GM21447 (cell line): Measurements from ENCODE around the gene SDHA.
"Not testable (repeated sequence)": the region's sequence is repeated elsewhere in the genome, so short reads cannot be mapped to it uniquely, and the experiment has no call there.

Source experiments
- ATAC-seq: cut with Tn5 transposase; IDR thresholded peaks from one replicate; pipeline ENCODE4 v1.9.1; 2021; ENCODE audit not compliant: unreplicated experiment

The SDHA gene

DNA sequence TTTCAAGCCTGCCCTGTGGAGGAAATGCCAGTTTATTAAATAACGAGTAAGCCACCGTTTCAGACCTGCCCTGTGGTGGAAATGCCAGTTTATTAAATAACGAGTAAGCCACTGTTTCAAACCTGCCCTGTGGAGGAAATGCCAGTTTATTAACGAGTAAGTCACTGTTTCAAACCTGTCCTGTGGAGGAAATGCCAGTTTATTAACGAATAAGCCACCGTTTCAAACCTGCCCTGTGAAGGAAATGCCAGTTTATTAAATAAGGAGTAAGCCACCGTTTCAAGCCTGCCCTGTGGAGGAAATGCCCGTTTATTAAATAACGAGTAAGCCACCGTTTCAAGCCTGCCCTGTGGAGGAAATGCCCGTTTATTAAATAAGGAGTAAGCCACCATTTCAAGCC lies 33.9 kb downstream of the SDHA start:
- not testable (repeated sequence) for ATAC-seq

DNA sequence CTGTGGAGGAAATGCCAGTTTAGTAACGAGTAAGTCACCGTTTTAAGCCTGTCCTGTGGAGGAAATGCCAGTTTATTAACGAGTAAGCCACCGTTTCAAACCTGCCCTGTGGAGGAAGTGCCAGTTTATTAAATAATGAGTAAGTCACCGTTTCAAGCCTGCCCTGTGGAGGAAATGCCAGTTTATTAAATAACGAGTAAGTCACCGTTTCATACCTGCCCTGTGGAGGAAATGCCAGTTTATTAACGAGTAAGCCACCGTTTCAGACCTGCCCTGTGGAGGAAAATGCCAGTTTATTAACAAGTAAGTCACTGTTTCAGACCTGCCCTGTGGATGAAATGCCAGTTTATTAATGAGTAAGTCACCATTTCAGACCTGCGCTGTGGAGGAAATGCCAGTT lies 34.4 kb downstream of the SDHA start:
- ATAC-seq: no peak

DNA sequence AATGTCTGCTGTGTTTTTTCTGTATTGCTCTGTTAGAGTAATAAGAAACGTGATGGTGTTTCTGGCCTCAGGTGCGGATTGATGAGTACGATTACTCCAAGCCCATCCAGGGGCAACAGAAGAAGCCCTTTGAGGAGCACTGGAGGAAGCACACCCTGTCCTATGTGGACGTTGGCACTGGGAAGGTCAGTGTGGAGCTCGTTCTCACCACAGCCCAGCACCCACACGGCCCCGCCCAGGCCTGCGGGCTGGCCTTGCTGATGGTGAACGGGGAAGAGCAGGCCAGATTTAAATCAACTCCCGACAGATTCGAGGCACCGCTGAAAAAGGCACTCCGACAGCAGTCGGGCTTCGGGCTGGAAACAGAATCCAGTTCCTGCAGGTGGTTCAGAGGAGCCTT lies 36.2 kb downstream of the SDHA start:
- ATAC-seq: not testable (repeated sequence)

DNA sequence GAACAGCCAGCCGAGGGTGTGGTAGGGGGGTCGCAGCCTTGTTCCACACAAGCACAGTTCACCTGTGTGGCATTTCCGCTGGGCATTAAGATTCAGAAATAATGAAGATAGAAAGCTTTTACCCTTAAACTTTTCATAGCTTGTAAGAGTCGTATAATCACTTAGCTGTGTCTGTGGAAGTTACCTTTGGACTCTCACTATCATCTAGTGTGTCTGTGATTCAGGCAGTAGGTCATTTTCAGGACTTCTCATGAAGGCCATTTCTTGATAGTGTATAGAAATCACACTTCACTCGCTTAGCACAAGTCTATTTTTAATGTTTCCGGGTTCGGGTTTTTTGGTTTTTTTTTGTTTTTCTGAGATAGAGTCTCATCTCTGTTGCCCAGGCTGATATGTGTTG lies 37.0 kb downstream of the SDHA start:
- not testable (repeated sequence) for ATAC-seq

DNA sequence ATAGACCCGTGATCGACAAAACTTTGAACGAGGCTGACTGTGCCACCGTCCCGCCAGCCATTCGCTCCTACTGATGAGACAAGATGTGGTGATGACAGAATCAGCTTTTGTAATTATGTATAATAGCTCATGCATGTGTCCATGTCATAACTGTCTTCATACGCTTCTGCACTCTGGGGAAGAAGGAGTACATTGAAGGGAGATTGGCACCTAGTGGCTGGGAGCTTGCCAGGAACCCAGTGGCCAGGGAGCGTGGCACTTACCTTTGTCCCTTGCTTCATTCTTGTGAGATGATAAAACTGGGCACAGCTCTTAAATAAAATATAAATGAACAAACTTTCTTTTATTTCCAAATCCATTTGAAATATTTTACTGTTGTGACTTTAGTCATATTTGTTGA lies 38.2 kb downstream of the SDHA start:
- not testable (repeated sequence) for ATAC-seq

DNA sequence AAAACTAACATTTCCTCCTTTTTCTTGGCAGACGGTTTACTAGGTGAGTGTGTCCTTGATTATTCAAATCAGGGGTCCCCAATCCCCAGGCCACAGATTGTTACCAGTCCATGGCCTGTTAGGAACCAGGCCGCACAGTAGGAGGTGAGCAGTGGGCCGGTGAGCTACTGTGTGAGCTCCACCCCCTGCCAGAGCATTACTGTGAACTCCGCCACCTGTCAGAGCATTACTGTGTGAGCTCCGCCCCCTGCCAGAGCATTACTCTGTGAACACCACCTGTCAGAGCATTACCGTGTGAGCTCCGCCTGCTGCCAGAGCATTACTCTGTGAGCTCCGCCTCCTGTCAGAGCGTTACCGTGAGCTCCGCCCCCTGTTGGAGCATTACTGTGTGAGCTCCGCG lies 39.0 kb downstream of the SDHA start:
- no peak for ATAC-seq

DNA sequence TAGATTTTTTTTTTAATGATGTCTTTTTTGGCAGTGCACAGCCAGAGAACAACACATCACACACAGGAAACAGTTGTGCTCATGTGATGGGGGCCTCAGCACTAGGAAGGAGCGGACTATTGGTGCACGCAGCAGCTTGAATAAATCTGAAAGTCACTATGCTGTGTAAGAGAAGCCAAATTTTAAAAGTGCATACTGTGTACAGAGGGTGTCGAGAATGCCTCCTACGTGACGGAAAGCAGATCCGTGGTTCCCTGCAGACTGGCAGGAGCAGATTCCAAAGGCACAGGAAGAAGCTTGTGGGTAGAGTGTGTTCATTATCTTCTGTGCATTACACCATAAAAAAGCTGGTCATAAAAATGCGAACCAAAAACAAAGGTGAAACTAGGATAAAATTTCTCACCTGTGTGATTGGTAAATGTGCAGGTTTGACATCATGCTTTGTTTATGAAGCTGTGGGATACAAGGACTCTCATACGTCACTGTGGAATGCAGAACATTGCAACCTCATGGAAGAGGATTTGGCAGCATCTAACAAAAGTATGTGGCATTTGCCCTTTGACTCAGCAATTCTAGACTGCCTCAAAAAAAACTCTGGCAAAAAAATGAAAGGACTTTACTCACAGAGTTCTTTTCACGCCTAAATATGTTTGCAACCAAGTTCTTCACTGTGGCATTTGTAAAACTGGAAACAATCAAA lies 45.3 kb downstream of the SDHA start:
- ATAC-seq: not testable (repeated sequence)

DNA sequence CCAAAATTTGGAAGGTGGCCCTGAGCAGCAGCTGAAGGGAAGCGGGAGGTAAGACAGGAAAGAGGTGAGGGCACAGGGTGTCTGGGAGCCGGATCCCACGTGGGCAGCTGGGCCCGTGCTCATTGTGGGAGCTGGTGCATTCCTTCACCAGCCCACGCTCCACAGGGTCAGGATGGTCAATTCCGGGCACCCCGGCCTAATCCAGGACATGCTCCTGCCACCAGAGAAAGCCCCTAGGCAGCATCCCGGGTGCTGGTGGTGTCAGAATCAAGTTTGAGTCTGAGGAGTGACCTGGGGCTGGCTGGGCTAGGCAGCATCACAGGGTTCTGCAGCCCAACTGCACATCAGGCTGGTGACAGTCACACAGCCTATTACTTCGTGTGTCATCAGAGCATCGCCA lies 46.2 kb downstream of the SDHA start:
- ATAC-seq: no peak

DNA sequence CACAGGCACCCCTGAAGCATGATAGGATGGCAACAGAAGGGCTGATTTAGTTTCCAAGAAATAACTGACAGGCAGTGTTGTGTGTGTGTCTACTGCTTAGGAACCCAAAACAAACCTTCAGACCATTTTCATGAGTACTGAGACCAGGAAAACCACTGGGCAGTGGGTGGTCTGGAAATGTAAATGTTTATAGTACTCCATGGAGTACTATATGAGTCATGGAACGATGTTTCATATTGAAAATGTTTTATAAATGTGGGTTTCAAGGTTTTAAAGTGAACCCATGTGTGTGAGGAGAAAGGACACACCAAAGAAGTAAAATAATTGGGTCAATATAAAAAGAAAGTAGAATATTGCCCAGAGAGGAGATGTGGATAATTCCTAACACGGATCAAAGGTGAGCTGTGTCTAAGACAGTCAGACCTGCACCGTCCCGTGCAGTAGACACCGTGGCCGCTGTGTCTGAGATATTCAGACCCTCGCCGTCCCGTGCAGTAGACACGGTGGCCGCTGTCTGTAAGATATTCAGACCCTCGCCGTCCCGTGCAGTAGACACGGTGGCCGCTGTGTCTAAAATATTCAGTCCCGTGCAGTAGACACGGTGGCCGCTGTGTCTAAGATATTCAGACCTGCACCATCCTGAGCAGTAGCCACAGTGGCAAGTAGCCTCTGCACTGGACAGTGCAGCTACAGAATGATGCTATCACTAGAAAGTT lies 48.3 kb downstream of the SDHA start:
- not testable (repeated sequence) for ATAC-seq

DNA sequence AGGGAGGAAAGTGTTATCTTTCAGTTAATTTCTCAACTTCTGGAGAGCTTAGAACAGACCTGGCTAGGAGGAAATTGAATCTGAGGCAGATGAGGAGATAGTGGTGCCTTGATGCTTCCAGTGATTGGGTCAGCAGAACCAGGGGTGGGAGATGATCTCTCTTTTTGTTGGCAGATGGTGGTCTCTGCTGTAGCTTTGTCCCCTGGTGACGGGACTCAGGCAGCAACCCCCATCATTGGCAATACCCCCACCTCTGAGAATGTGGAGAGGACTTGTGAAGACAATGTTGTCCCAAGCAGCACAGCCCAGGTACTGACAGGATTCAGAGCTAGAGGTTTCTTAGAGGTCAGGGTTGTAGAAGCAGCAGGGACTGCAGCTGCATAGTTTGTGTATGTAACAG lies 49.6 kb downstream of the SDHA start:
- ATAC-seq: no peak

DNA sequence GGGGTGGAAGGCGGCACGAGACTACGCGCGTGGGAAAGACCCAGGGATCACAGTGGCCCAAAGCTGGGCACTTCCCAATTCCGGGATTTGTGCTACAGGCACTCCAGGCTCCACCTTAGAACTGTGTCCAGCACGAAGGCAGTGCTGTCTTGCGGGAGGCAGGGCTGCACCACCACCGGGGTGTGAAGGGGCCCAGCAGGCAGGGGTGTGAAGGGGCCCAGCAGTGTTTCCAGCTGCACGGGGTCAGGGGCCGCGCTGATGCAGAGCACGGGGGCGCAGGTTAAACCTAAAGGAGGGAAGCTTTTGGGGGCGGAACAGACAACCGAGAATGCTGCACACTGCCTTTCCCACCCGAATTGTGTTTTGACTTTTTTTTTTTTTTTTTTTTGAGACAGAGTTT lies 52.2 kb downstream of the SDHA start:
- no peak for ATAC-seq

DNA sequence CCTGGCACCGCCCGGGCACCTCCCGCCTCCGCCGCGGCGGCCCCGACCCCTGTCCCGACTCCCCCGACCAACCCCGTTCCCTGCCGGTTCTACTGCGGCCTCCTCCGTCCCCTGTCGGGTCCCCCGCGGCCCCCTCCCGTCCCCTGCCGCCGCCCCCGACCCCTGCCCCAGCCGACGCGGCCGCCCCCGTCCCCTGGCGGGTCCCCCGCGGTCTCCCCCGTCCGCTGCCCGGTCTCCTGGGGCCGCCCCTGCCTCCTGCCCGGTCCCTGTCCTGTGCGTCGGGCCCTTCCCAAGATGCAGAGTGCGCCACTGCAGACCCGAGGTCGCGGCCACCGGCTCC lies 53.7 kb downstream of the SDHA start:
- not testable (repeated sequence) for ATAC-seq

DNA sequence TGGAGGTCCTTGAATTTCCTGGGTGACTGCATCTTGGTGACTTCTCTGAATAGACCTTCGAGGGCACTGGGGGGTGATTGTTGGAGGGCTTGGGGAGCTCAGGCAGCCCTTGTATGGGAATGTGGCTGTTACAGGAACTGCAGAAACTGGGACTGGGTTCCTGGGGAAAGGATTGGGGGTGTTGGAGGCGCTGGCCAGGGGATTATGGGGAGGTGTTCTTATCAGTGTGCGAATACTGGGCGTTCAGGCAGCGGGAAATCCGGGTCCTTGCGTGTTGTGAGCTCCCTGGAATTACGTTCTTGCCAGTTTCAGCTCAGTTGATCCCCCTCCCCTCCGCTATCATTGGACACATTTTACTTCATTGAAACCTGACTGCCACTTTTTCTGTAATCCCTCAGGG lies 55.0 kb downstream of the SDHA start:
- not testable (repeated sequence) for ATAC-seq

DNA sequence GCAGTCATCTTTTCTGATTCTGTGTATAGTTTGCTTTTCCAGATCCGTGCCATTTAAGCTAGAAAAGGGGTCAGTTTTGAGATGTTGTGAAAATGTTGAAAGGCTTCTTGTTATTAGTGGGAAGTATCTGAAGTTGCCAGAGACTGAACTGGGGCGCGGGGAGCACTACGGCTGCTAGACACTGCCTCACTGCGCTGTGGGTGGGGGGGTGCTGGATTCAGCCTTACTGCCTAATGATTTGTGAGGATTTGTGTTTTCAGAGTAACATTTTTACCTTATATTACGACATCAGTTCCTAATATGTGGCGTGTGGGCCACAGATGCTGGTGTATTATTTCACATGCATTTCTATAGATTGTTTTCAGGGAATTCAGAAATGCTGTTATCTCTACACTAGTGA lies 55.4 kb downstream of the SDHA start:
- not testable (repeated sequence) for ATAC-seq

DNA sequence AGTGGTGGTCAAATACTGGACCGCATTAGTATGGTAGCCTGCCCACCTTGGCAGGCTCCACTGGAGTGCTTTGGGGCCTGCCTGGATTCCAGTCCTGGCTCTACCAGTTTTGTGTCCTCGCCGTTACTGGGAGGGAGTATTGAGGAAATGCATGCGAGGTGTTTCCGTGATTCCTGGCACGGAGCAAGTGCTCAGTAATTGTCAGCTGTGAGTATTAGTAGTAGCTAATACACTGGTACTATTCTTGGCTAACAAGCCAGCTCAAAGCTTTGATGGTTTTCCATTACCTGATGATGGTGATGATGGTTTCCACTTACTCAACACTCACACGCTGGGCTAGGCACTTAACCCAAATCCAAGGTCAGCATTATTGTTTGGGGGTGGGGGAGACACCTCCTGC lies 56.2 kb downstream of the SDHA start:
- not testable (repeated sequence) for ATAC-seq

DNA sequence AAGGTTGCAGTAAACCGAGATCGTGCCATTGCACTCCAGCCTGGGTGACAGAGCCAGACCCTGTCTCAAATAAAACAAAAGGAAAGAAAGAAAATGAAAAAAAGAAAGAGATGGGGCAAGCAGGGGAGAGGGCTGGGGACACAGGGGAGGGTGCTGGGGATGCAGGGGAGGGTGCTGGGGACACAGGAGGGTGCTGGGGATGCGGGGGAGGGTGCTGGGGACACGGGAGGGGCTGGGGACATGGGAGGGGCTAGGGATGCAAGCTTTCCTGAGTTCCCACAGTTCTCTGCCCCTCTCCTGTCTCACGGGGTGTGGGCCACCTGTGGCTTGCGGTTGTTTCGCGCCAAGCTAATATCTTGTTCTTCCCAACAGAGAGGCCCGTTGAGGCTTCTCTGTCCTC lies 60.5 kb downstream of the SDHA start:
- no peak for ATAC-seq

DNA sequence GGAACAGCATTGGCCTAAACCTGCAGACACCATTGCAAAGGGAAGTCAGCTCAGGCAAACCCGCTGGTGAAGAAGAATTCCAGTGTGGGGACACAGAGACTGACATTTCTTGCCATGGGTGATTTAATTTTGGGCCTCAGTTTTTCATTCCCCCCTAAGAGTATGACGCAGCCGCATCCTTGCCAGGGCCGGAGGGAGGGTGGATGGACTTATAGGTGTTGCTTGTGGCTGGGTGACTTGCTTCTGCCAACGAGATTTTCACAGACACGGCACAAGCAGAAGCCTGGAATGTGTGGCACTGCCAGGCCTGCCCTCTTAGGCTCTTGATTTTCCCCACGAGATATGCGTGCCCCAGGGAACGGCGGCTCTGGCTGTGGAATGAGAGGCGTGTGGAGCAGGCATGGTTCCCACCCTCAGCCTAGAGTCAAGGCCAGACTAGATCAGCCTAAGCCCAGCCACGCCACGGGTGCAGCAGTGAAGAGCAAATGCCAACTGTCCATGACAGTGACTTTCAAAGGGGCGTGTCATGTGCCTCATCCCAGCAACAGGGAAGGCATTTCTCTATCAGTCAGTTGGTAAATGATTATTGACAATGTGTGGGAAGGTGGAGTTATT lies 61.0 kb downstream of the SDHA start:
- not testable (repeated sequence) for ATAC-seq

DNA sequence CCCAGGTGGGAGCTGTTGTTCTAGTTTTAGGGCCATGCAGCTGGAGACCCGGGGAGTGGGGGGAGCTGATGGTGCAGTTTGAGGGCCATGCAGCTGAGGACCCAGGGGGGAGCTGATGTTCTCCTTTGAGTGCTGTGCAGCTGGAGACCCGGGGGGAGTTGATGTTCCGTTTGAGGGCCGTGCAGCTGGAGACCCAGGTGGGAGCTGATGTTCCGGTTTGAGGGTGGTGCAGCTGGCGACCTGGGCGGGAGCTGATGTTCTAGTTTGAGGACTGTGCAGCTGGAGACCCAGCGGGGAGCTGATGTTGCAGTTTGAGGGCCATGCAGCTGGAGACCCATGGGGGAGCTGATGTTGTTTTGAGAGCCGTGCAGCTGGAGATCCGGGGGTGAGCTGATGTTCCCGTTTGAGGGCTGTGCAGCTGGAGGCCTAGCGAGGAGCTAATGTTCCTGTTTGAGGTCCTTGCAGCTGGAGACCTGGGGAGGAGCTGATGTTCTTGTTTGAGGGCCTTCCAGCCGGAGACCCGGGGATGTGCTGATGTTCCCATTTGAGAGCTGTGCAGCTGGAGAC lies 68.0 kb downstream of the SDHA start:
- no peak for ATAC-seq

DNA sequence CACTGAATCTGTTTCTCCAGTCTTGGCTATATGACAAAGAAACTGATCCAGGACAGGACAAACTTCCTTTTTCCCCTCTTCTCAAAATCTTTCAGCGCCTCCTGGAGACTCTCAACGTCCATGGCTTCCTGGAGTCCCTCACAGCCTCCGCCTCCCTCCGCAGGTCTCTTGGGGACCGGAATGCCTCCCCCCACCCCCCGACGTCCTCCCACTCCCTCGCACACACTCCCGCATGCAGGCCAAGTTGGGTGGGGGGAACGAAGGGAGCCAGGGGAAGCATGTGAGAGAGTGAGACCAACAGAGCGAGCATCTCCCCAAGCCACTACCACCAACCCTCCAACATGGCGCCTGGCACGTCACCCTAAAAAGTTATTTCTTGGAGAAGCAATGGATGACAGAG lies 72.1 kb downstream of the SDHA start:
- not testable (repeated sequence) for ATAC-seq

DNA sequence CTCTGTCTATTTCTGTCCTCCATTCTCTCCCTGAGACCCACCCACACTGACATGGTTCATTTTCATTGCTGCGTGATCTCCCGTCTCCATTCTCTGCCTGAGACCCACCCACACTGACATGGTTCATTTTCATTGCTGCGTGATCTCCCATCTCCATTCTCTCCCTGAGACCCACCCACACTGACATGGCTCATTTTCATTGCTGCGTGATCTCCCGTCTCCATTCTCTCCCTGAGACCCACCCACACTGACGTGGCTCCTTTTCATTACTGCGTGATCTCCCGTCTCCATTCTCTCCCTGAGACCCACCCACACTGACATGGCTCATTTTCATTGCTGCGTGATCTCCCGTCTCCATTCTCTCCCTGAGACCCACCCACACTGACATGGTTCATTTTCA lies 73.2 kb downstream of the SDHA start:
- ATAC-seq: not testable (repeated sequence)

DNA sequence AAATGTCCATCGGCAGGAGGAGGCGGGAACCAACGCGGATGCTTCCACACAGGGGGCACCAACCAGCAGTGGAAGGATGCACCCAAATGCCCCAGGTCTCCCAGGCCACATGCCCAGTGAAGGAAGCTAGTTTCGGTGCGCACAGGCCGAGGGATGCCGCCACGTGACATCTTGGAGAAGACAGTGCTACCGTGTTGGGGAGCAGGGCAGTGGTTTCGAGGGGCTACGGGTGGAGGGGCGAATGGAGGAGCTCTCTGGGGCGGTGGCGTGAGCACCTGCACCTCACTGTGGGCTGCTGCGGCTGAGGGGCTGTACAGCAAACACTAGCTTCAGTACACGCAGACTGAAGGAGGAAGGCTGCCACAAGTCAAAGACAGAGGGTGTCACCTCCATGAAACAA lies 76.7 kb downstream of the SDHA start:
- ATAC-seq: not testable (repeated sequence)

DNA sequence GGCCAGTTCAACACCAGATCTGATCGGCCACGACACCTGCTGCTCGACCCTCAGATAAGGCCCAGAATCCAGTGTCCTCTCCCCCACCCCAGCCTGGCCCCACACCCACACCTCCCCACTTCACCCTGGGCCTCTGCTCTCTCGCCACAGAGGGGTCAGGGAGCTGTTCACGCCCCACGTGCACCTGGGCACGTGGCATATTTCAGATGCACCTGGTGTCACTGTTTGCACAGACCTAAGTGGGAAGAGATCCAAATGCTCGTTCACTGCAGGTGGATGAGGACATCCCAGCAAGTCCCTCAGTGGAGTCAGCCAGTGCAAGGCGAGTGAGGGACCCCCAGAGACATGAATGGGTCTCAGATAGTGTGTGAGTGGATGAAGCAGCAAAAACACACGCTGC lies 78.1 kb downstream of the SDHA start:
- not testable (repeated sequence) for ATAC-seq
